ENCODE measurements around the gene SMIM14.
"Not testable (repeated sequence)": the region's sequence is repeated elsewhere in the genome, so short reads cannot be mapped to it uniquely, and the experiment has no call there.

Gene SMIM14

DNA sequence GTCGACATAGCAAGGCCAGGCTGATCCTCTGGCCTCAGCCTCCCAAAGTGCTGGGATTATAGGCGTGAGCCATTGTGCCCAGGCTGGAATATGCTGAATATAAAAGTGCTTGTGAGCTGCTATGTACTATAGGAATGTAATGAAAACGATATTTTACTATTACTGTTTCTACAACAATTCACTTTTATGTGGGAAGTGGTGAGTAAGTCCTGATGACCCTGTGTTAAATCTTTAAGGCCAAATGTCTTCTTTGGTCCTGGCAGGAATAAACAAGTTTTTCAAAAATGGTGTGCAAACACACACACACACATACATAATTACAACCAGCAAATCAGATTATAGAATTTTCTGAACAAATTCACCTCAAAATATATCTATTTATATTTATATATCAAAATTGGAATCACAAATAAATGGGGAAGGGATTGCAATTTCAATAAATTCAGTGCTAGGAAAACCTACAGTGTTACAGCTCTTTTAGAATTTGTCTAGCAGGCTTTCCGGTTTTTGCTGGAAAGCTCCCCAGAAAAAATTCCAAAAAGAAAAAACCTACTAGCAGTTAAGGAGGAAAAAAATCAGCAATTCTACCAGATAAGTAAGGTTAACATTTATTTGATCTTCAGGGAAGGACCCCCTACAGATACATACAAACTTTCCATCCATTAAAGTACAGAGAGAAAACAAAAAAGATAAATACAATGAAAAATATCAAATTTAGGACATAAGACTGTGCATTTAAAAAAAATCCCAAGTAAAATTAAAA is 17.9 kb downstream of the SMIM14 start:
- Histone ChIP-seq H3K27me3 (replicated peaks; ENCODE audit: control insufficient read depth, insufficient read depth, low read length) (no peaks in the 10 kb centered on the region), H3K36me3 (ENCODE audit: control insufficient read depth, insufficient read depth, low read length, severe bottlenecking) (peaks cover 5% of the 10 kb centered on the region), H3K9ac (ENCODE audit: low read length) (peak overlapping the region; percentile 74), H3K9me3 (ENCODE audit: control insufficient read depth, low read length) (no peaks in the 10 kb centered on the region), H3K4me3 (ENCODE audit: low read length) (peak overlapping the region; percentile 42), H3K4me1 (ENCODE audit: control insufficient read depth, insufficient read depth, low read length) (peaks cover 67% of the 10 kb centered on the region)
- DNase-seq (ENCODE audit: low read depth): peak; percentile 28

DNA sequence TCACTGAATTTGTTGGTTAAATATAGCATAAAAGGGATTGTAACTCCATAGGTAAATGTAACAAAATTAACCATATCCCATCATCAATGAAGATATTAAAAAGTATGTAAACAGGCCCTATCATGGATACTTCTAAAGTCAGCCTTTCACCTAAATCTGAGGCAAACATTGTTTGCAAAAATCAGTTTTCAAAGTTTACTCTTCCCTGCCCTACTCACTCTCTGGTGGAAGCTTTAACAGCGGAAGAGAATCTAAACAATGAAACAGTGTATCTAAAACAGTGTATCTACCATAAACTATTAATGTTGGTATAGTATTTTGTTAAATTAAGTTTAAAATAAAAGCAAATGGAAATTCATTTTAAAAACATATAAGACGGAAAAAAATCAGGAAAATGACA is 21.1 kb downstream of the SMIM14 start:
- DNase-seq (ENCODE audit: low read depth): no peak
- H3K4me3 ChIP-seq (ENCODE audit: low read length): no peak overlapping the region
- H3K4me1 ChIP-seq (ENCODE audit: control insufficient read depth, insufficient read depth, low read length): peaks cover 81% of the 10 kb centered on the region
- no peaks in the 10 kb centered on the region for H3K27me3 ChIP-seq (replicated peaks; ENCODE audit: control insufficient read depth, insufficient read depth, low read length)
- no peaks in the 10 kb centered on the region for H3K9me3 ChIP-seq (ENCODE audit: control insufficient read depth, low read length)
- H3K9ac ChIP-seq (ENCODE audit: low read length): peak overlapping the region; percentile 29
- peaks cover 3% of the 10 kb centered on the region for H3K36me3 ChIP-seq (ENCODE audit: control insufficient read depth, insufficient read depth, low read length, severe bottlenecking)

DNA sequence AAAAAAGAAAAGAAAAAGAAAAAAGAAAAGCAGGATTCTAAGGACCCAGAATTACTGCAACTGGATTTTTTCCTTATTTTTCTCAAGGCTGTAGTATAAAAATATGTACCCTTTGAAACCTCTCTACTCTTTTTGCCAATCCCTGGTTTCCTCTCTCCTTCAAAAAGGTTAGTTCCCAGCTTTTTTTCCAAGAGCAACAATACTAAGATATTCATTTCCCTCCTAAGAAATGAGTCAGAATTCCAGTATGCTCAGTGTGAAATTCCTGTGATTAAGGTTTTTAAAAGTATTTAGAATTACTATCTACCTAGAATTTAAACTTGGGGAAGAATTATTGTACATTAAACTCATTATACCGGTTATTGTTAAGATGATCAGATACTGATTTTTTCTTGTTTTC is 22.0 kb downstream of the SMIM14 start:
- Histone ChIP-seq H3K9ac (ENCODE audit: low read length) (peak overlapping the region; percentile 59), H3K4me3 (ENCODE audit: low read length) (no peak overlapping the region), H3K9me3 (ENCODE audit: control insufficient read depth, low read length) (no peaks in the 10 kb centered on the region), H3K27me3 (replicated peaks; ENCODE audit: control insufficient read depth, insufficient read depth, low read length) (no peaks in the 10 kb centered on the region), H3K36me3 (ENCODE audit: control insufficient read depth, insufficient read depth, low read length, severe bottlenecking) (peaks cover 4% of the 10 kb centered on the region), H3K4me1 (ENCODE audit: control insufficient read depth, insufficient read depth, low read length) (peaks cover 76% of the 10 kb centered on the region)
- DNase-seq (ENCODE audit: low read depth): peak; percentile 39

DNA sequence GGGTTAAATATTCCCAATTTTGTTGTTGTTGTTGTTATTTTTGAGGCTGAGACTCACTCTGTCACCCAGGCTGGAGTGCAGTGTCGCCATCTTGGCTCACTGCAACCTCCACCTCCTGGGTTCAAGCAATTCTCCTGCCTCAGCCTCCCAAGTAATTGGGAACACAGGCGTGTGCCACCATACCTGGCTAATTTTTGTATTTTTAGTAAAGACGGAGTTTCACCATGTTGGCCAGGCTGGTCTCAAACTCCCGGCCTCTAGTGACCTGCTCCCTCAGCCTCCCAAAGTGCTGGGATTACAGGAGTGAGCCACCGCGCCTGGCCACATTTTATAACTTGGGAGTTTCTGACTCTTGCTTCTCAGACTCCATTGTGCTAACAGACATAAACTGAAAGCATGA is 22.6 kb downstream of the SMIM14 start:
- peak overlapping the region; percentile 23 for H3K4me3 ChIP-seq (ENCODE audit: low read length)
- H3K9me3 ChIP-seq (ENCODE audit: control insufficient read depth, low read length); H3K27me3 ChIP-seq (replicated peaks; ENCODE audit: control insufficient read depth, insufficient read depth, low read length); H3K36me3 ChIP-seq (ENCODE audit: control insufficient read depth, insufficient read depth, low read length, severe bottlenecking); DNase-seq (ENCODE audit: low read depth): not testable (repeated sequence)
- peak overlapping the region; percentile 59 for H3K9ac ChIP-seq (ENCODE audit: low read length)
- peaks cover 70% of the 10 kb centered on the region for H3K4me1 ChIP-seq (ENCODE audit: control insufficient read depth, insufficient read depth, low read length)

GRCh38 chr4:39614487-39615162 is 24.0 kb downstream of the SMIM14 start:
- H3K36me3 ChIP-seq (ENCODE audit: control insufficient read depth, insufficient read depth, low read length, severe bottlenecking): peaks cover 17% of the 10 kb centered on the region
- H3K4me3 ChIP-seq (ENCODE audit: low read length): peak overlapping the region; percentile 46
- DNase-seq (ENCODE audit: low read depth): peak; percentile 58
- H3K4me1 ChIP-seq (ENCODE audit: control insufficient read depth, insufficient read depth, low read length): peaks cover 64% of the 10 kb centered on the region
- H3K9ac ChIP-seq (ENCODE audit: low read length): no peak overlapping the region
- no peaks in the 10 kb centered on the region for H3K27me3 ChIP-seq (replicated peaks; ENCODE audit: control insufficient read depth, insufficient read depth, low read length)
- no peaks in the 10 kb centered on the region for H3K9me3 ChIP-seq (ENCODE audit: control insufficient read depth, low read length)

DNA sequence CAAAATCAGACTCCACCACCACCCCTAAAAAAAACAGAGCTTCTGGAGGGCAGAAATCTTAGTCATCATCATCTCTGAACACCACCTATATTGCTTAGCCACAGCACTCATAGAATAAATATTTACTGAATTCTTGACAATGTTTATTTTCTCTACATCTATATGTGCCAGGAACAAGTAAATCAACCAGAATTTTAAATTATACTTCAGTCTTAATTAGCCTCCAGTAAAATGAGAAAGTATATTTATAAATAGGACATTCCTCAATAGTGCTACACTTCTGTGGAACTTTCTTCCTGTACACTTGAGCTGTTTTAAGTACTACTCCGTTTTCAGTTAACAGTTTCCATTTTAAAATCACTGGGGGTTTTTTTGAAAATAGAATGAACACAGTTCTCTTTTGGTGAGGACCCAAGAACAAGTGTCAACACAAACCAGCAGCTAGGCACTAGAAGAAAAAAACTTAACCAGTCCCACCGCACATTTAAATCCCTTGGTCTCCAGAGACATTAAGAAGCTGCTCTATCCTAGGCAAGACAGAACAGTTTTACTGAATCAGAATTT is 25.5 kb downstream of the SMIM14 start:
- Histone ChIP-seq H3K4me3 (ENCODE audit: low read length) (peak overlapping the region; percentile 43), H3K9ac (ENCODE audit: low read length) (no peak overlapping the region), H3K9me3 (ENCODE audit: control insufficient read depth, low read length) (no peaks in the 10 kb centered on the region), H3K27me3 (replicated peaks; ENCODE audit: control insufficient read depth, insufficient read depth, low read length) (no peaks in the 10 kb centered on the region), H3K4me1 (ENCODE audit: control insufficient read depth, insufficient read depth, low read length) (peaks cover 60% of the 10 kb centered on the region), H3K36me3 (ENCODE audit: control insufficient read depth, insufficient read depth, low read length, severe bottlenecking) (peaks cover 28% of the 10 kb centered on the region)
- DNase-seq (ENCODE audit: low read depth): peak; percentile 62

GRCh38 chr4:39609454-39609931 is 29.2 kb downstream of the SMIM14 start:
- Histone ChIP-seq H3K36me3 (ENCODE audit: control insufficient read depth, insufficient read depth, low read length, severe bottlenecking) (peaks cover 42% of the 10 kb centered on the region), H3K4me3 (ENCODE audit: low read length) (no peak overlapping the region), H3K27me3 (replicated peaks; ENCODE audit: control insufficient read depth, insufficient read depth, low read length) (no peaks in the 10 kb centered on the region), H3K4me1 (ENCODE audit: control insufficient read depth, insufficient read depth, low read length) (peaks cover 23% of the 10 kb centered on the region), H3K9me3 (ENCODE audit: control insufficient read depth, low read length) (no peaks in the 10 kb centered on the region), H3K9ac (ENCODE audit: low read length) (no peak overlapping the region)
- DNase-seq (ENCODE audit: low read depth): no peak

GRCh38 chr4:39608451-39608850 is 30.2 kb downstream of the SMIM14 start:
- Histone ChIP-seq H3K4me1 (ENCODE audit: control insufficient read depth, insufficient read depth, low read length) (peaks cover 14% of the 10 kb centered on the region), H3K36me3 (ENCODE audit: control insufficient read depth, insufficient read depth, low read length, severe bottlenecking) (peaks cover 53% of the 10 kb centered on the region), H3K9ac (ENCODE audit: low read length) (no peak overlapping the region), H3K27me3 (replicated peaks; ENCODE audit: control insufficient read depth, insufficient read depth, low read length) (no peaks in the 10 kb centered on the region), H3K9me3 (ENCODE audit: control insufficient read depth, low read length) (no peaks in the 10 kb centered on the region), H3K4me3 (ENCODE audit: low read length) (no peak overlapping the region)
- DNase-seq (ENCODE audit: low read depth): no peak

GRCh38 chr4:39606747-39607146 is 31.9 kb downstream of the SMIM14 start:
- Histone ChIP-seq H3K4me3 (ENCODE audit: low read length) (no peak overlapping the region), H3K9ac (ENCODE audit: low read length) (no peak overlapping the region), H3K9me3 (ENCODE audit: control insufficient read depth, low read length) (no peaks in the 10 kb centered on the region), H3K36me3 (ENCODE audit: control insufficient read depth, insufficient read depth, low read length, severe bottlenecking) (peaks cover 68% of the 10 kb centered on the region), H3K27me3 (replicated peaks; ENCODE audit: control insufficient read depth, insufficient read depth, low read length) (no peaks in the 10 kb centered on the region), H3K4me1 (ENCODE audit: control insufficient read depth, insufficient read depth, low read length) (peaks cover 5% of the 10 kb centered on the region)
- no peak for DNase-seq (ENCODE audit: low read depth)

GRCh38 chr4:39597695-39598381 is 40.8 kb downstream of the SMIM14 start:
- Histone ChIP-seq H3K4me3 (ENCODE audit: low read length) (no peak overlapping the region), H3K27me3 (replicated peaks; ENCODE audit: control insufficient read depth, insufficient read depth, low read length) (no peaks in the 10 kb centered on the region), H3K36me3 (ENCODE audit: control insufficient read depth, insufficient read depth, low read length, severe bottlenecking) (peaks cover 52% of the 10 kb centered on the region), H3K9ac (ENCODE audit: low read length) (no peak overlapping the region), H3K9me3 (ENCODE audit: control insufficient read depth, low read length) (no peaks in the 10 kb centered on the region), H3K4me1 (ENCODE audit: control insufficient read depth, insufficient read depth, low read length) (no peaks in the 10 kb centered on the region)
- DNase-seq (ENCODE audit: low read depth): peak; percentile 21

DNA sequence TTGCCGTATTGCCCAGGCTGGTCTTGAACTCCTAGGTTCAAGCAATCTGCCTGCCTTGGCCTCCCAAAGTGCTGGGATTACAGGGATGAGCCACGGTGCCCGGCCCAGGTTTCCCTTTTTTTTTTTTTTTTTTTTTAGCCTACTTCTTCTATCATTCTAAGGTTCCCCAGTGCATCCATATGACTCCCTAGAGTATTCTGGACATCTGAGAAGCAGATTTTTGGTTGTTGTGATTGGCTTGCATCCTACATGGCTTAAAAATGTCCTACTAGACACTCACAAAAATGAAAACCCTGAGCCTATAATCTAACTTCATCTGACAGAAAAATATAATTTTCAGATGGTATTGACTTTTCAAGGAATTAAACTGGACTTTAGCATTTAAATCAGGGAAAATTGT is 41.7 kb downstream of the SMIM14 start:
- no peaks in the 10 kb centered on the region for H3K9me3 ChIP-seq (ENCODE audit: control insufficient read depth, low read length)
- H3K4me3 ChIP-seq (ENCODE audit: low read length): no peak overlapping the region
- DNase-seq (ENCODE audit: low read depth): peak; percentile 3
- no peak overlapping the region for H3K9ac ChIP-seq (ENCODE audit: low read length)
- H3K4me1 ChIP-seq (ENCODE audit: control insufficient read depth, insufficient read depth, low read length): no peaks in the 10 kb centered on the region
- no peaks in the 10 kb centered on the region for H3K27me3 ChIP-seq (replicated peaks; ENCODE audit: control insufficient read depth, insufficient read depth, low read length)
- peaks cover 44% of the 10 kb centered on the region for H3K36me3 ChIP-seq (ENCODE audit: control insufficient read depth, insufficient read depth, low read length, severe bottlenecking)
